Type B pancreatic cell (in vitro differentiated cells): ENCODE measurements around the gene SIK3. TPM values are rescaled to one million over a fixed set of nuclear protein-coding genes. Genes with fewer than 3 reads are reported as not detected.

ENCODE experiments used
- DNase-seq: peaks from one replicate; pipeline ENCODE4 v3.0.0; 2021; ENCODE audit warnings: mixed read lengths; ENCODE audit not compliant: unreplicated experiment; ENCODE audit errors: extremely low spot score
- H3K27ac Mint-ChIP-seq: 2 replicates; pipeline ENCODE4 v1.8.0; 2021; ENCODE audit warnings: mild to moderate bottlenecking, mixed read lengths
- H3K27me3 Mint-ChIP-seq: 2 replicates; pipeline ENCODE4 v1.8.0; 2021; ENCODE audit warnings: mixed read lengths
- H3K36me3 Mint-ChIP-seq: 2 replicates; pipeline ENCODE4 v1.8.0; 2021; ENCODE audit warnings: mixed read lengths
- H3K4me1 Mint-ChIP-seq: one replicate; pipeline ENCODE4 v1.8.0; 2021; ENCODE audit warnings: mixed read lengths; ENCODE audit not compliant: unreplicated experiment
- H3K4me3 Mint-ChIP-seq: 2 replicates; pipeline ENCODE4 v1.8.0; 2021; ENCODE audit warnings: mild to moderate bottlenecking, mixed read lengths
- H3K9me3 Mint-ChIP-seq: 2 replicates; pipeline ENCODE4 v1.8.0; 2021; ENCODE audit warnings: mixed read lengths
- total RNA-seq: library from RNA; stranded (reverse); gene quantifications from 2 replicates; pipeline ENCODE4 v1.2.1, GENCODE V29; 2021; ENCODE audit warnings: low replicate concordance
- TF ChIP-seq, protein P1 (sequence below): fragments of 200-600 bp; sonication (generic); conservative IDR thresholded peaks from 2 replicates; pipeline ENCODE4 v1.5.0; 2021; ENCODE audit warnings: antibody characterized with exemption, mild to moderate bottlenecking

The SIK3 gene
- total RNA-seq, 1 donor from 2014 or later, result 39.9 TPM

GRCh38 chr11:117091753-117092477 is 6.3 kb downstream of the SIK3 start:
- DNase-seq, result no peak
- H3K4me1 Mint-ChIP-seq, result peaks cover 41% of the 10 kb centered on the region
- H3K36me3 Mint-ChIP-seq, result peaks cover 23% of the 10 kb centered on the region
- peak overlapping the region; percentile 60 for H3K27ac Mint-ChIP-seq
- H3K9me3 Mint-ChIP-seq, result peaks cover 8% of the 10 kb centered on the region
- no peak overlapping the region for H3K4me3 Mint-ChIP-seq
- H3K27me3 Mint-ChIP-seq, result no peaks in the 10 kb centered on the region
- TF ChIP-seq, protein P1, sequence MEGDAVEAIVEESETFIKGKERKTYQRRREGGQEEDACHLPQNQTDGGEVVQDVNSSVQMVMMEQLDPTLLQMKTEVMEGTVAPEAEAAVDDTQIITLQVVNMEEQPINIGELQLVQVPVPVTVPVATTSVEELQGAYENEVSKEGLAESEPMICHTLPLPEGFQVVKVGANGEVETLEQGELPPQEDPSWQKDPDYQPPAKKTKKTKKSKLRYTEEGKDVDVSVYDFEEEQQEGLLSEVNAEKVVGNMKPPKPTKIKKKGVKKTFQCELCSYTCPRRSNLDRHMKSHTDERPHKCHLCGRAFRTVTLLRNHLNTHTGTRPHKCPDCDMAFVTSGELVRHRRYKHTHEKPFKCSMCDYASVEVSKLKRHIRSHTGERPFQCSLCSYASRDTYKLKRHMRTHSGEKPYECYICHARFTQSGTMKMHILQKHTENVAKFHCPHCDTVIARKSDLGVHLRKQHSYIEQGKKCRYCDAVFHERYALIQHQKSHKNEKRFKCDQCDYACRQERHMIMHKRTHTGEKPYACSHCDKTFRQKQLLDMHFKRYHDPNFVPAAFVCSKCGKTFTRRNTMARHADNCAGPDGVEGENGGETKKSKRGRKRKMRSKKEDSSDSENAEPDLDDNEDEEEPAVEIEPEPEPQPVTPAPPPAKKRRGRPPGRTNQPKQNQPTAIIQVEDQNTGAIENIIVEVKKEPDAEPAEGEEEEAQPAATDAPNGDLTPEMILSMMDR, result no peak

- Mint-ChIP-seq H3K4me3 (no peak overlapping the region), H3K27me3 (no peaks in the 10 kb centered on the region), H3K4me1 (peaks cover 31% of the 10 kb centered on the region), H3K27ac (peak overlapping the region; percentile 16), H3K9me3 (peaks cover 8% of the 10 kb centered on the region), H3K36me3 (peaks cover 23% of the 10 kb centered on the region)
- TF ChIP-seq, protein P1, result no peak
- no peak for DNase-seq
Observed at GRCh38 chr11:117090111-117090706, 8.0 kb downstream of the SIK3 start.

GRCh38 chr11:117089685-117090084 is 8.5 kb downstream of the SIK3 start:
- Mint-ChIP-seq H3K27ac (peak overlapping the region; percentile 16), H3K9me3 (peaks cover 8% of the 10 kb centered on the region), H3K27me3 (no peaks in the 10 kb centered on the region), H3K4me1 (peaks cover 29% of the 10 kb centered on the region), H3K4me3 (no peak overlapping the region), H3K36me3 (peaks cover 26% of the 10 kb centered on the region)
- no peak for DNase-seq
- TF ChIP-seq, protein P1, result no peak

- TF ChIP-seq, protein P1, result no peak
- peaks cover 41% of the 10 kb centered on the region for H3K4me1 Mint-ChIP-seq
- DNase-seq, result no peak
- peak overlapping the region; percentile 74 for H3K27ac Mint-ChIP-seq
- H3K9me3 Mint-ChIP-seq, result peaks cover 5% of the 10 kb centered on the region
- H3K36me3 Mint-ChIP-seq, result peaks cover 24% of the 10 kb centered on the region
- no peaks in the 10 kb centered on the region for H3K27me3 Mint-ChIP-seq
- H3K4me3 Mint-ChIP-seq, result peak overlapping the region; percentile 20
Observed at GRCh38 chr11:117087446-117087845, 10.8 kb downstream of the SIK3 start.

GRCh38 chr11:117084992-117085391 is 13.2 kb downstream of the SIK3 start:
- peaks cover 36% of the 10 kb centered on the region for H3K4me1 Mint-ChIP-seq
- no peak for DNase-seq
- peaks cover 13% of the 10 kb centered on the region for H3K36me3 Mint-ChIP-seq
- no peaks in the 10 kb centered on the region for H3K27me3 Mint-ChIP-seq
- no peak overlapping the region for H3K27ac Mint-ChIP-seq
- TF ChIP-seq, protein P1, result no peak
- H3K4me3 Mint-ChIP-seq, result no peak overlapping the region
- H3K9me3 Mint-ChIP-seq, result no peaks in the 10 kb centered on the region
